Activated naive CD4-positive, alpha-beta T cell treated with anti-CD3 and anti-CD28 coated beads for 36 hours (primary cell): ENCODE results near the gene RANGAP1. TPM values are rescaled to one million over a fixed set of nuclear protein-coding genes. Genes with fewer than 3 reads are reported as not detected.

ENCODE experiments used
- CTCF ChIA-PET: fragments of 350-600 bp; sonication (Branson Sonifier 250); formaldehyde crosslinking; loops from one replicate; lab custom pipeline; 2021; ENCODE audit warnings: antibody characterized with exemption; lab: Charles Lee
- DNase-seq: peaks from one replicate; pipeline ENCODE4 v3.0.0-alpha.2; 2020
- H3K27ac Mint-ChIP-seq: one replicate; pipeline ENCODE4 v1.8.0; 2021; ENCODE audit warnings: mild to moderate bottlenecking, mixed read lengths
- H3K27me3 Mint-ChIP-seq: one replicate; pipeline ENCODE4 v1.8.0; 2021; ENCODE audit warnings: low read depth, mixed read lengths
- H3K36me3 Mint-ChIP-seq: one replicate; pipeline ENCODE4 v1.8.0; 2021; ENCODE audit warnings: low read depth, mixed read lengths
- H3K4me1 Mint-ChIP-seq: one replicate; pipeline ENCODE4 v1.8.0; 2021; ENCODE audit warnings: low read depth, mixed read lengths
- H3K4me3 Mint-ChIP-seq: one replicate; pipeline ENCODE4 v1.8.0; 2021; ENCODE audit warnings: mild to moderate bottlenecking, moderate library complexity, mixed read lengths
- H3K9me3 Mint-ChIP-seq: one replicate; pipeline ENCODE4 v1.8.0; 2021; ENCODE audit warnings: mixed read lengths
- intact Hi-C: fragments of 100-400 bp; cut with micrococcal nuclease; formaldehyde crosslinking; loops from one replicate; pipeline ENCODE4 v1.15.1; 2023
- total RNA-seq, 2 experiments: library from RNA; stranded (reverse); gene quantifications; one replicate each; pipeline ENCODE4 v1.2.3, GENCODE V29; 2021

Gene RANGAP1
- total RNA-seq, 2 experiments from 2014 or later: 173 to 174 TPM

GRCh38 chr22:41217553-41218157 lies 68.3 kb downstream of the RANGAP1 start:
- Mint-ChIP-seq H3K27ac (peak overlapping the region; percentile 90), H3K4me3 (peak overlapping the region; percentile 63), H3K4me1 (peaks cover 28% of the 10 kb centered on the region), H3K9me3 (no peaks in the 10 kb centered on the region), H3K27me3 (no peaks in the 10 kb centered on the region), H3K36me3 (peaks cover 38% of the 10 kb centered on the region)
- CTCF ChIA-PET: interaction anchor here (1.1 kb wide), 3 partner anchors 19 to 295 kb away, joined by 3 to 5 read pairs (median 4); no protein-coding TSS in a partner anchor
- intact Hi-C loops: loop anchor here (1.0 to 5.0 kb wide), 8 partner anchors 12 to 295 kb away; partner anchors contain the start of genes L3MBTL2 and RBX1
- DNase-seq: peak; percentile 84

GRCh38 chr22:41216984-41217383 lies 69.0 kb downstream of the RANGAP1 start:
- Mint-ChIP-seq H3K9me3 (no peaks in the 10 kb centered on the region), H3K27me3 (no peaks in the 10 kb centered on the region), H3K36me3 (peaks cover 40% of the 10 kb centered on the region), H3K4me1 (peaks cover 28% of the 10 kb centered on the region), H3K27ac (peak overlapping the region; percentile 90), H3K4me3 (peak overlapping the region; percentile 47)
- intact Hi-C loops: loop anchor here (1.0 to 5.0 kb wide), 8 partner anchors 12 to 295 kb away; partner anchors contain the start of genes L3MBTL2 and RBX1
- CTCF ChIA-PET: interaction anchor here (1.1 kb wide), 2 partner anchors 20 to 294 kb away, joined by 4 to 5 read pairs; no protein-coding TSS in a partner anchor
- no peak for DNase-seq

GRCh38 chr22:41215926-41216325 lies 70.1 kb downstream of the RANGAP1 start:
- Mint-ChIP-seq H3K4me3 (no peak overlapping the region), H3K27ac (peak overlapping the region; percentile 90), H3K27me3 (no peaks in the 10 kb centered on the region)

DNA sequence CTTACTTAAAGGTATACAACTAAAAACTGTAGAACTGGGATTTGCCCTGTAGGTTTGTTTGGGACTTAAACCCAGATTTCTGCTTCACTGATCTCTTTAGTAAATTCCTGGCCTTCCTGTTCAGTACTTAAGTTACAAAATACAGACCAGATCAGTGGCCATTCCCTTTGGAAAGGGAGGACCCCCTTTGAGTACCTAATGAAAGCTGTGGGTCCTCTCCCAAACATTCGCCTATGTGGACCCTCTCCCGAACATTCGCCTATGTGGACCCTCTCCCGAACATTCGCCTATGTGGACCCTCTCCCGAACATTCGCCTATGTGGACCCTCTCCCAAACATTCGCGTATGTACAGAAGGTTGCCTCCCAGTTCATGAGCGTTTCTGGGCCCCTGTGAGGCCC lies 70.6 kb downstream of the RANGAP1 start:
- H3K27ac Mint-ChIP-seq: no peak overlapping the region
- H3K36me3 Mint-ChIP-seq: peaks cover 37% of the 10 kb centered on the region
- no peak for DNase-seq
- no peaks in the 10 kb centered on the region for H3K27me3 Mint-ChIP-seq
- H3K9me3 Mint-ChIP-seq: no peaks in the 10 kb centered on the region
- peaks cover 28% of the 10 kb centered on the region for H3K4me1 Mint-ChIP-seq
- intact Hi-C loops: loop anchor here (5.0 kb wide), 1 partner anchor 293 kb away; no protein-coding TSS in a partner anchor
- CTCF ChIA-PET: no interaction called here
- H3K4me3 Mint-ChIP-seq: no peak overlapping the region

More at GRCh38 chr22:41215926-41216325, 70.1 kb downstream of the RANGAP1 start:
- Mint-ChIP-seq H3K9me3 (no peaks in the 10 kb centered on the region), H3K4me1 (peaks cover 28% of the 10 kb centered on the region), H3K36me3 (peaks cover 37% of the 10 kb centered on the region)
- intact Hi-C loops: loop anchor here (2.0 to 5.0 kb wide), 2 partner anchors 17 to 294 kb away; no protein-coding TSS in a partner anchor
- no peak for DNase-seq
- CTCF ChIA-PET: no interaction called here

DNA sequence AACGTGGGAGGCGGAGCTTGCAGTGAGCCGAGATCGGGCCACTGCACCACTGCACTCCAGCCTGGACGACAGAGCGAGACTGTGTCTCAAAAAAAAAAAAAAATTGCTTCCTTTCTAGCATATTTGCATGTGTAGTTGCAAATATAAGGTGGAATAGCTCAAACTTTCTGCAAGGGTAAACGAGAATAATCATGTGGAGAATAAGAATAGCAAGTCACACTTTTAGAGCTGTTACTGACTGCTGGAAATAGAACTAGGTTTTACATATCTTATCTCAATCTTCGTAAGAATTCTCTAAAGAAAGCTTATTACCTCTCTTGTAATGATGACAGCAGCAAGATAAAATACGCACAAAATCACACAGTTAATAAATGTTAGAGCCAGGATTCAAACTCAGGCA lies 79.3 kb downstream of the RANGAP1 start:
- H3K27ac Mint-ChIP-seq: peak overlapping the region; percentile 56
- peaks cover 13% of the 10 kb centered on the region for H3K36me3 Mint-ChIP-seq
- H3K27me3 Mint-ChIP-seq: no peaks in the 10 kb centered on the region
- CTCF ChIA-PET: interaction anchor here (1.3 to 1.7 kb wide), 2 partner anchors 31 to 284 kb away, joined by 8 to 9 read pairs; no protein-coding TSS in a partner anchor
- no peak for DNase-seq
- peak overlapping the region; percentile 60 for H3K4me3 Mint-ChIP-seq
- peaks cover 33% of the 10 kb centered on the region for H3K4me1 Mint-ChIP-seq
- intact Hi-C loops: no loop called here
- no peaks in the 10 kb centered on the region for H3K9me3 Mint-ChIP-seq

DNA sequence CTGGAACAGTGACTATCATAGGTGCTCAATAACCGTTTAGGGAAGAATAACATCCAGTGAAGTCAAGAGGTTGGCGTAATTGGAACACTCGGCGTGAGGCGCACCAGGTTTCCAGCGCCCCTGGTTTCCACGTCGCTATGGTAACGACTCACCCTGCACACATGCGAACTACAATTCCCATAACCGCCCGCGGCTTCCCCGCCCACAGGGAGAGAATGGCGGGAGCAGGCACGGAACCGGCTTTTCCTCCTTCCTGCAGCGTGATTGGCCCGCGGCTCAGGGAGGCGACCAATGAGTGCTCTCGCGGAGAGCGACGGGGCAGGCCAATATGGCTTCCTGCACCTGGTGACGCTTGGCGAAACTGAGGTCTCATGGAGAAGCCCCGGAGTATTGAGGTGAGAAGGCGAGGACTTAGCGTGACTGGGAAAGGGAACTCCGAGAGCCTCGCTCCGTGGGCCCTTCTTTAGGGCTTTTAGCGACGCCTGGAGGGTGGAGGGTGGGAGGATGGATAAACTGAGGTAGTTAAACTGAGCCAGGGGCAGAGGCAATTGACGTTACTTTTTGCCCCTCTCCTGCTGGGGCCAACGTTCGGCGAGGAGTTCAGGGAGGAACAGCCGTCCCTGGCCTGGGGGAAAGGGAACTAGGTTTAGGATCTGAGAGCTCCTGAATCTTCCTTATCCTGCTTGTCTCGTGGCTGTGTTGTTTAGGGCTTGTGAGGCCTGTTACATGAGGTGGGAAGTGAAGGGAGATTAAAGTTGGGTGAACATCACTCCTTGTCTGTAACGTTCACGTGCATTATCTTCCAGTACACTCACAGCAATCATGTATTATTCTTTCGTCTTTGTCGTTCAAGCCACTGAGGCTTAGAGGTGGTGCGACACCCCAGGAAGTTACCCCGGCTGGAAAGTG lies 80.7 kb downstream of the RANGAP1 start, which contains the start of gene L3MBTL2:
Gene L3MBTL2, plus strand, starts transcription at position 321 of the 909 bp plus-strand sequence. Its CDS starts 51 bp downstream, at position 372.
- intact Hi-C loops: loop anchor here (1.0 kb wide), 7 partner anchors 12 to 416 kb away; partner anchors contain the start of genes ACO2, DESI1, RANGAP1 and RBX1
- H3K27ac Mint-ChIP-seq: peak within 1 kb of the TSS; percentile 86
- H3K4me3 Mint-ChIP-seq: peak within 1 kb of the TSS; percentile 88
- H3K4me1 Mint-ChIP-seq: peaks cover 33% of the 10 kb centered on the region
- DNase-seq: peak; percentile 99
- H3K36me3 Mint-ChIP-seq: peaks cover 9% of the 10 kb centered on the region
- CTCF ChIA-PET: no interaction called here
- no peaks in the 10 kb centered on the region for H3K9me3 Mint-ChIP-seq
- no peaks in the 10 kb centered on the region for H3K27me3 Mint-ChIP-seq

GRCh38 chr22:41204066-41204465 lies 81.9 kb downstream of the RANGAP1 start:
- Mint-ChIP-seq H3K4me1 (peaks cover 28% of the 10 kb centered on the region), H3K27ac (no peak overlapping the region), H3K9me3 (no peaks in the 10 kb centered on the region), H3K4me3 (no peak overlapping the region), H3K27me3 (no peaks in the 10 kb centered on the region), H3K36me3 (peaks cover 3% of the 10 kb centered on the region)
- intact Hi-C loops: no loop called here
- CTCF ChIA-PET: no interaction called here
- DNase-seq: no peak

DNA sequence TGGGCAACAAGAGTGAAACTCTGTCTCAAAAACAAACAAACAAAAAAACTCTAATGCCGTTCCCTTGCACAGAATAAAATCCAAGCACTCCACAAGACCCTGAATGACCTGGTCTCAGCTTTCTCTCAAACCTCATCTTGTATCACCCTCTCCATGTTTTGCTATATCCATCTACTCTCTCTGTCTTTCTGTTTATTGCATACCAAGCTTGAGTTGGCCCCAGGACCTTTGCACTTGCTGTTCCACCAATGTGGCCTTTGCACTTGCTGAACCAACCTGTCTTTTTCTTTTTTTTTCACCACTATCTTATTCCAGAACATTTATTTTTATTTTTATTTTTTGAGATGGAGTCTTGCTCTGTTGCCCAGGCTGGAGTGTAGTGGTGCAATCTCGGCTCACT lies 82.9 kb downstream of the RANGAP1 start:
- Mint-ChIP-seq H3K27me3 (no peaks in the 10 kb centered on the region), H3K4me1 (peaks cover 31% of the 10 kb centered on the region), H3K4me3 (no peak overlapping the region), H3K27ac (no peak overlapping the region), H3K9me3 (no peaks in the 10 kb centered on the region), H3K36me3 (peaks cover 3% of the 10 kb centered on the region)
- intact Hi-C loops: no loop called here
- no peak for DNase-seq
- CTCF ChIA-PET: no interaction called here

DNA sequence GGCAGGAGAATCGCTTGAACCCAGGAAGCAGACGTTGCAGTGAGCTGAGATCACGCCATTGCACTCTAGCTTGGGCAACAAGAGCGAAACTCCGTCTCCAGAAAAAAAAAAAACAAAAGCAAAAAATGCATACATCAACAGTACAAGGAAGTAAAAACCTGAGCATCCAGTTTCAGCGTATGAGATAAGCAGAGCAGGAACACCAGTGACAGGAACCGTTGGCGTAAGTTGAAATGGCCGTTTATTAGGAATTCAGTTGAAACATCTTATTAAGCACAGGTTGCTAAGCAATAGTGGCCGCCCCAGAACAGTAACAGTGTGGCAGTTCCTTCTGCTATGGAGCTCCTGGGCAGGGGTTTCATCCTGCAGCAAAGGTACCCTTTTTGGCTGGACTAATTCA lies 84.8 kb downstream of the RANGAP1 start:
- intact Hi-C loops: no loop called here
- CTCF ChIA-PET: no interaction called here

GRCh38 chr22:41198027-41198580 lies 87.9 kb downstream of the RANGAP1 start:
- H3K36me3 Mint-ChIP-seq: no peaks in the 10 kb centered on the region
- CTCF ChIA-PET: interaction anchor here (1.5 to 2.4 kb wide), 2 partner anchors 17 to 39 kb away, joined by 3 to 9 read pairs; no protein-coding TSS in a partner anchor
- peak; percentile 80 for DNase-seq
- peaks cover 8% of the 10 kb centered on the region for H3K4me1 Mint-ChIP-seq
- H3K27ac Mint-ChIP-seq: no peak overlapping the region
- H3K27me3 Mint-ChIP-seq: no peaks in the 10 kb centered on the region
- intact Hi-C loops: loop anchor here (2.0 kb wide), 1 partner anchor 19 kb away; no protein-coding TSS in a partner anchor
- H3K9me3 Mint-ChIP-seq: no peaks in the 10 kb centered on the region
- H3K4me3 Mint-ChIP-seq: peak overlapping the region; percentile 80

More for the DNA sequence above, 84.8 kb downstream of the RANGAP1 start:
- Mint-ChIP-seq H3K27me3 (no peaks in the 10 kb centered on the region), H3K9me3 (no peaks in the 10 kb centered on the region), H3K4me3 (no peak overlapping the region), H3K4me1 (peaks cover 22% of the 10 kb centered on the region), H3K27ac (no peak overlapping the region), H3K36me3 (peaks cover 3% of the 10 kb centered on the region)
- DNase-seq: no peak

- peak; percentile 77 for DNase-seq
- peaks cover 8% of the 10 kb centered on the region for H3K4me1 Mint-ChIP-seq
- H3K27ac Mint-ChIP-seq: no peak overlapping the region
- intact Hi-C loops: loop anchor here (1.0 kb wide), 1 partner anchor 106 kb away; no protein-coding TSS in a partner anchor
- H3K36me3 Mint-ChIP-seq: no peaks in the 10 kb centered on the region
- H3K9me3 Mint-ChIP-seq: no peaks in the 10 kb centered on the region
- CTCF ChIA-PET: interaction anchor here (2.4 kb wide), 1 partner anchor 40 kb away, joined by 9 read pairs; no protein-coding TSS in a partner anchor
- peak overlapping the region; percentile 80 for H3K4me3 Mint-ChIP-seq
- H3K27me3 Mint-ChIP-seq: no peaks in the 10 kb centered on the region
These were observed 88.7 kb downstream of the RANGAP1 start for GRCh38 chr22:41197038-41197972.
